ENCODE data around the gene PDE4B. TPM values are rescaled to one million over a fixed set of nuclear protein-coding genes. Genes with fewer than 3 reads are reported as not detected.
"Not testable (repeated sequence)": the region's sequence is repeated elsewhere in the genome, so short reads cannot be mapped to it uniquely, and the experiment has no call there.

The PDE4B gene
- total and polyA plus RNA-seq, 7 donors, result 1.6 to 17.2 (median 10.7) TPM

DNA sequence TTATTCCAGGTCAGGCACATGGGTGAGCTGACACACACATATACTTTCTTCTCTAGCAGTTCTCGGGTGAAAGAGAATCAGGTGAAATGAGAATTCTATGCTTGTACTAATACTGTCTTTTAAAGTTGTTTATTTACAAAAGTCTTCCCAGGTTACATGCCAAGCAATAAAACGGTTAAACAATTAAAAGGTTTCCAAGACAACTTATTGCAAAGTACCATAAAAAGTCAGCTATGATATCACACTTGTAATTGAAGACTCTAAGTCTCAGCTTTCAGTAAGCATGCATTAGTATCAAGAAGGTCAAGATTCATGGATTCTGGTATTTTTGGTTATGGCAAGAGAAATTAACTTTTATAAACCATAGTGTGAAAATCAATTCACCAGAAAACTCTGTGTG, 171.4 kb downstream of the PDE4B start:
- Histone ChIP-seq H3K4me1 (peaks cover 0 to 11% (median 11%) of the 10 kb centered on the region in 4 donors), H3K9me3 (no peaks in the 10 kb centered on the region), H3K27ac (no peak overlapping the region), H3K4me3 (no peak overlapping the region), H3K27me3 (no peaks in the 10 kb centered on the region), H3K36me3 (no peaks in the 10 kb centered on the region)
- intact Hi-C loops (cut with DNase I), result no loop called here
- no peak for DNase-seq
- no peak for TF ChIP-seq POLR2A (IDR thresholded peaks at IDR 0.05)
- no peak for TF ChIP-seq EP300 (IDR thresholded peaks at IDR 0.05)
- TF ChIP-seq, protein P1, sequence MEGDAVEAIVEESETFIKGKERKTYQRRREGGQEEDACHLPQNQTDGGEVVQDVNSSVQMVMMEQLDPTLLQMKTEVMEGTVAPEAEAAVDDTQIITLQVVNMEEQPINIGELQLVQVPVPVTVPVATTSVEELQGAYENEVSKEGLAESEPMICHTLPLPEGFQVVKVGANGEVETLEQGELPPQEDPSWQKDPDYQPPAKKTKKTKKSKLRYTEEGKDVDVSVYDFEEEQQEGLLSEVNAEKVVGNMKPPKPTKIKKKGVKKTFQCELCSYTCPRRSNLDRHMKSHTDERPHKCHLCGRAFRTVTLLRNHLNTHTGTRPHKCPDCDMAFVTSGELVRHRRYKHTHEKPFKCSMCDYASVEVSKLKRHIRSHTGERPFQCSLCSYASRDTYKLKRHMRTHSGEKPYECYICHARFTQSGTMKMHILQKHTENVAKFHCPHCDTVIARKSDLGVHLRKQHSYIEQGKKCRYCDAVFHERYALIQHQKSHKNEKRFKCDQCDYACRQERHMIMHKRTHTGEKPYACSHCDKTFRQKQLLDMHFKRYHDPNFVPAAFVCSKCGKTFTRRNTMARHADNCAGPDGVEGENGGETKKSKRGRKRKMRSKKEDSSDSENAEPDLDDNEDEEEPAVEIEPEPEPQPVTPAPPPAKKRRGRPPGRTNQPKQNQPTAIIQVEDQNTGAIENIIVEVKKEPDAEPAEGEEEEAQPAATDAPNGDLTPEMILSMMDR (IDR thresholded peaks at IDR 0.05), result no peak
- no peak for TF ChIP-seq POLR2AphosphoS5 (IDR thresholded peaks at IDR 0.05)
- WGBS, 2 donors, result 11 to 64% methylated on average over 2 of the region's 2 CpGs

DNA sequence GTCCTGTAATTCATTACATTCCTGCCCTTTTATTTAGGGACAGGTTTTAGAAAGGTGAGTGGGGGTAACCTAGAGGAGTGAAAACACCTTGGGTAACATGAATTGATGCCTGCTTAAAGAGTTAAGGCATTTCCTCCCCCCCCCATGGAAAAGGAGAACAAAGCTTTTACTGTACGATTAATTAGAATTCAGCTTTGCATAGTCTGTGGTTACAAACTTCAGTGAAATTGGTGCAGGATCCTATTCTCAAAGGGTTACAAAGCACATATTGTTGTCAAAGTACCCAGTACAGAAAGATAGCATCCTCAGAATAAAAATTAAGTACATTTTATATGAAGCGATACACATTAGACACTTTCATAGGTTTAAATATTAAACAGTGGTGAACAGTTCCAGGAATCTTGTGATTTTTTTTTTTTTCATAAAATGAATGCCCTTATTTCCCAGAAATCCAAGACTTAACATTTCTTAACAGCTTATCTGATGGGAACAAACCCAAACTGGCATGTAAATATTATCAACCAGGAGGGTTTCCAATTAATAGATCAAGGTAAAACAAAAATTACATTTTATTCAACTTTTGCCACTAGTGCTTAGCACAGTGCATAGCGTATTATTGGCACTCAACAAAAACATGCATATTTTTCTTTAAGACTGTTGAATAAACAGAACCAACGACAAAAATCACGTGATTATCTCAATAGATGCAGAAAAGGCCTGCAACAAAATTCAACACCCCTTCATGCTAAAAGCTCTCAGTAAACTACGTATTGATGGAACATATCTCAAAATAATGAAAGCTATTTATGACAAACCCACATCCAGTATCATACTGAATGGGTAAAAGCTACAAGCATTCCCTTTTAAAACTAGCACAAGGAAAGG, 172.7 kb downstream of the PDE4B start:
- intact Hi-C loops (cut with DNase I), result no loop called here
- H3K27me3 ChIP-seq, result no peaks in the 10 kb centered on the region
- TF ChIP-seq, protein P1 (IDR thresholded peaks at IDR 0.05), result no peak
- TF ChIP-seq POLR2AphosphoS5 (IDR thresholded peaks at IDR 0.05) (no peak), POLR2A (IDR thresholded peaks at IDR 0.05) (no peak), EP300 (IDR thresholded peaks at IDR 0.05) (no peak)

DNA sequence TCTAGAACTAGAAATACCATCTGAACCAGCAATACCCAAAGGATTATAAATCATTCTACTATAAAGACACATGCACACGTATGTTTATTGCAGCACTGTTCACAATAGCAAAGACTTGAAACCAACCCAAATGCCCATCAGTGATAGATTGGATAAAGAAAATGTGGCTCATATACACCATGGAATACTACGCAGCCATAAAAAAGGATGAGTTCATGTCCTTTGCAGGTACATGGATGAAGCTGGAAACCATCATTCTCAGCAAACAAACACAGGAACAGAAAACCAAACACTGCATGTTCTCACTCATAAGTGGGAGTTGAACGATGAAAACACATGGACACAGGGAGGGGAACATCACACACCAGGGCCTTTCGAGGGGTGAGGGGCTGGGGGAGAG, 174.8 kb downstream of the PDE4B start:
- H3K4me3 ChIP-seq; H3K9me3 ChIP-seq; H3K36me3 ChIP-seq; H3K27ac ChIP-seq; DNase-seq; intact Hi-C loops (cut with DNase I); H3K27me3 ChIP-seq; H3K4me1 ChIP-seq: not testable (repeated sequence)
- WGBS, 2 donors, result 91 to 93% methylated on average over 4 of the region's 4 CpGs

More for the DNA sequence above, 172.7 kb downstream of the PDE4B start:
- 43 to 63% methylated on average over 6 of the region's 6 CpGs for WGBS, 2 donors
- DNase-seq, result no peak
- no peaks in the 10 kb centered on the region for H3K9me3 ChIP-seq
- H3K27ac ChIP-seq, result no peak overlapping the region
- no peak overlapping the region for H3K4me3 ChIP-seq
- H3K36me3 ChIP-seq, result no peaks in the 10 kb centered on the region
- peaks cover 0 to under 1% (median 0%) of the 10 kb centered on the region in 4 donors for H3K4me1 ChIP-seq

GRCh38 chr1:65971547-65971946, 178.9 kb downstream of the PDE4B start:
- intact Hi-C loops (cut with DNase I), result no loop called here
- Histone ChIP-seq H3K36me3 (no peaks in the 10 kb centered on the region), H3K27ac (no peak overlapping the region), H3K4me3 (no peak overlapping the region), H3K9me3 (peaks cover 0 to 10% (median 3%) of the 10 kb centered on the region in 4 donors), H3K4me1 (no peaks in the 10 kb centered on the region), H3K27me3 (no peaks in the 10 kb centered on the region)
- no peak for TF ChIP-seq EP300 (IDR thresholded peaks at IDR 0.05)
- no peak for DNase-seq
- 90 to 91% methylated on average over 2 of the region's 2 CpGs for WGBS, 2 donors

DNA sequence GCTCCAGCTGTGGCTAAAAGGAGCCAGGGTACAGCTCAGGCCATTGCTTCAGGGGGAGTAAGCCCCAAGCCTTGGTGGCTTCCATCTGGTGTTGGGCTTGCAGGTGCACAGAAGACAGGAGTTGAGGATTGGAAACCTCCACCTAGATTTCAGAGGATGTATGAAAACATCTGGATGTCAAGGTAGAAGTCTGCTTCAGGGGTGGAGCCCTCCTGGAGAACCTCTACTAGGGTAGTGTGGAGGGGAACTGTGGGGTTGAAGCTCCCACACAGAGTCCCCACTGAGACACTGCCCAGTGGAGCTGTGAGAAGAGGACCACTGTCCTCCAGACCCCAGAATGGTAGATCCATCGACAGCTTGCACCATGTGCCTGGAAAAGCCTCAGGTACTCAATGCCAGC, 183.0 kb downstream of the PDE4B start:
- peaks cover 0 to 10% (median 3%) of the 10 kb centered on the region in 4 donors for H3K9me3 ChIP-seq
- no peaks in the 10 kb centered on the region for H3K4me1 ChIP-seq
- H3K36me3 ChIP-seq, result no peaks in the 10 kb centered on the region
- intact Hi-C loops (cut with DNase I), result no loop called here
- no peak overlapping the region for H3K27ac ChIP-seq
- no peaks in the 10 kb centered on the region for H3K27me3 ChIP-seq
- WGBS, 2 donors, result 76 to 81% methylated on average over 1 of the region's 1 CpG
- no peak for DNase-seq
- H3K4me3 ChIP-seq, result no peak overlapping the region
- TF ChIP-seq, protein P1 (IDR thresholded peaks at IDR 0.05), result no peak
- TF ChIP-seq EP300 (IDR thresholded peaks at IDR 0.05) (no peak), POLR2AphosphoS5 (IDR thresholded peaks at IDR 0.05) (no peak), POLR2A (IDR thresholded peaks at IDR 0.05) (no peak)

Measured in sigmoid colon (tissue), 7 donors.